ENCODE results near the gene TMEM26.

Gene TMEM26

DNA sequence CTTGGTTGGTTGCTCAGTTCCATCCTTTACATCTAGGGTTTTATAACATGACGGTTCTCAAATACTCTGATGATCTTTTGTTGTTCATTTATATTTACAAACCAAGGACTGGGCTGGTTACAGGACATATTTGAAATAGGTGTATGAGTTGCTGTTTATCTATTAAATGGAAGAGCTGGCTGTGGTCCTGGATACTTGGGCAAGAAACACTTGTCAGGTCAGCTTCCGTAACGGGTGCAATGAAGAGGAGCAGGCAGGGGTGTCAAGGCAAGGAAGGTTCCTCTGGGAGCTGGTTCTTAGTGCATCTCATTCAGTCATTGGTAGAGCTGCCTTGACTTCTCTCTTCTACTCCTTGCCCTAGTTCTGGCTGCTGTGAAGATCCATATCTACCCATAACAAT lies 4.8 kb upstream of the TMEM26 start:
- no peak for DNase-seq

DNA sequence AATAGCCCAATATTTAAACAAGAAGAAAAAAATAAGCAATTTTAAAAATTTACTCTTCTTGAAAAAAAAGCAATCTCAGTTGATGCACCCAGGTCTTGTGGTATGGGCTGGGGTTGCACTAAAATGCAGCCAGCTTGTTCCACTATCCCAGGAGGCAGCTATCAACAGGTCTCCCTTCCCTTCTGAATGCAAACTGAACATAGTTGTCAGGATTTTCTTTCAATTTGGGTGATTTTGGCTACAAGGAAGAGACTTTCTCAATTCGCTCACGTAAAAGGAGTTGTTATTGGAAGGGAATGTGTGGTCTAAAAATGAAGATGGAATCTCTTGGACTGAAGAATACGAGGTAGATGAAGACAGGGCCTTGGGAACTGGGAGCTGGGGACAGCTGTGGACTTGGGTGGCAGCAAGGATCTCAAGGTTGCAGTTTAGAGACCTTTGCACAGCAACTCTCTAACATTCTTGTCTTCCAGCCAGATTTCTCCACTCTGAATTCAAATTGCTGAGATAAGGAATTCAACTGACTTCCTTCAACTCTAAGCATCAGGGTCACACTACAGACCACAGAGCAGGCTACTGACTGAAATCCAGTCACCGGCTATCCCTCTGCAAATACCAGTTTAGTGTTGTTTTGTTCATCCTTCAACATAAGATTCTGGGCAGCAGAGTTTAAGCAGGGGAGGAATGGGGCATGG lies 3.1 kb upstream of the TMEM26 start:
- DNase-seq, result no peak

- no peak for DNase-seq
Observed at GRCh38 chr10:61455656-61456055, 2.5 kb upstream of the TMEM26 start.

- no peak for DNase-seq
Observed at GRCh38 chr10:61454541-61454940, 1.4 kb upstream of the TMEM26 start.

- DNase-seq, result no peak
Observed at GRCh38 chr10:61452151-61452651, 980 bp downstream of the TMEM26 start.

DNA sequence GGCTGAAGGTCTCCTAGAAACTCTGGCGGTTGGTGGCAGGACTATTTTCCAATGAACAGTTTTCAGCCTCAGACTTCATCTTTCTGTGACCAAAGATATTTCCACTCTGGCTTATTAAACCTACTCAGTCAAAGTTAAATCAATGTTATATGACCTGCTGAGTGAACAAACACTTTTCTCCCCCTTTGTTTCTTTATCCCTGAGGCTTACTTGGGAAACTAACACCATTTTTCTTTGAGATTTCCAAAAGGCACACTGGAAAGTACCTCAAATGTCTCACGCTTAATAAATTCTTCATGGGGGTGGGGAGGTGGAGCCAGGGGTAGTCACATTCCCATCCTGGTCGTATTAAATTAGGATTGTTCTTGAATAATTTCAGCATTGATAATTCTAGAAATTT lies 1.8 kb downstream of the TMEM26 start:
- no peak for DNase-seq

- DNase-seq, result no peak
Observed at GRCh38 chr10:61448841-61449600, 4.2 kb downstream of the TMEM26 start.

GRCh38 chr10:61448091-61448490 lies 5.1 kb downstream of the TMEM26 start:
- no peak for DNase-seq

DNA sequence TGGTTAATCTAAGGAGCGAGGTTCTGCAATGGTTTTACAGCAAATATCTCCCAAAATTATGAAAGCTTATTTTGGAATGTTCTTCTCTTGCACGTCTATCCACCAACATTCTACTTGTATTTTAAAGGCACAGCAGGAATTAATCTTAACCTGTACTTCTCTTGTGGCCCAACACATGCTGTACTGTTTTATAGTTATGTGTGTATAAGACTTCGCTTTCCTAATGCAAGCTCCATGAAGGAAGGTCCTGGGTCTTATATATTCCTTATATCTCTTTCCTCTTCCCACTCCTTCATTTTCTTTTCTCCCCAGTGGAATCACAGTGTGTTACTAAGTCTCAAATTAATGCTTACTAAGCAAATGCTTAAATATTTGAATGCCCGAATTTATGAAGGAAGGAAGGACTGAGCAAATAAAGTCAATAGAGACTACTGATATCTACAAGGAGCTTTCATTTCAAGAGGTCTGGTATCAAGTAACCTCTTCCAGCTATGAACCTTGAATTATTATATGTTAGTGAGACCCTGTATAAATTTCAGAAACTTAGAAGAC lies 14.0 kb downstream of the TMEM26 start:
- DNase-seq, result no peak

- no peak for DNase-seq
Observed at GRCh38 chr10:61438141-61438988, 14.8 kb downstream of the TMEM26 start.

GRCh38 chr10:61423178-61423577 lies 30.0 kb downstream of the TMEM26 start:
- DNase-seq, result no peak

DNA sequence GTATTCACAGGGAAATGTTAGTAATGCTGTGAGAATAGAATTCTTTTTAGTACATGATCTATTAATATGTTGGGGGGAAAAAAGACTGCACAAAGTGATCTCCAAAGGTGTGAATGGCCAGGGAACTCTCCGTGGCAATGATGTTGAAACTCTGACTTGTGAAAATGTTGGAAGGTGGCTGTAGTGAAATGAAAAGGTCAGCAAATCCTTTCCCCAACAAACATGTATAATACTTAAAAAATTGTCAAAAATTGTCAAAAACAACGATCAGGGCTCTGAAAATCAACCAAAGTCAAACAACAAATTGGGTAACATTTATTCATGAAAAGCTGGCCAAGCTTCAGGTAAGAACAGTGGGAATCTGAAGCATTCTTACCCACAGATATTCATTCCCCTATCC lies 35.5 kb downstream of the TMEM26 start:
- no peak for DNase-seq

DNA sequence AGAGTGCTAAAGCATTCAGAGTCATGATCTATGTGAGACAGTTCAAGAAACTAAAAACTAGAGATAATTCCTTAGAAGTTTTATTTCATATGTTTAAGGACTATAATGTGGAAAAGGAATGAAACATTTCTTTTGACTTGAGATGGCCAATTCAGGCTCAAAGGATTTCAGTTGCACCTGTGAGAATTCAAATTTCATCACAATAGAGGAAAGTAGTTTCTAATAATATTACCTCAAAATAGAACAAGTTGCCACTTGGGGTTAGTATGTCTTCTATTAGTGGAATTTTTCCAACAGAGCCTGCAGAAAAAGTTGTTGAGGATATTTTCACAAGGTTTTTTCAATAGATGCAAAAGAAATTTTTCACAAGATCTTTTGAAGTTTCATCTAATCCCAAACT lies 37.4 kb downstream of the TMEM26 start:
- no peak for DNase-seq

- no peak for DNase-seq
Observed at GRCh38 chr10:61411706-61412105, 41.5 kb downstream of the TMEM26 start.

GRCh38 chr10:61410353-61411070 lies 42.7 kb downstream of the TMEM26 start:
- DNase-seq, result no peak

DNA sequence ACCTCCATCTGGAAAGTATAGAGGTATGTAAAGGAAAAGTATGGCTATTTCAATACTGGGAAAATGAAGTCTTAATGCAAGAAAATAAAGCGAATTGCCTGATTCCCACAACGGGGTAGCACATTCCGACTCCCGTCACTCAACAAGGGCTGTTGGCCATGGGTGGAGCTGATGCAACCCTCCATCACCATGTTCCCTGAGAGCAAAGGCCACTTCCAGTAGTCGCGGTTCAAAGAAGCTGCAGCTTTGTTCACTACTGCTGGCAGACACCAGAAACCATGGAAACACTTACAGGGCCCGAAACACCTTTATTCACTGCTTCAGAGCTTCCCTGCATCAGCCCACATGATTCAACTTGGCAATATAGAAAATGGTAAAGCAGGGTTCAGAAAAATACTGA lies 44.0 kb downstream of the TMEM26 start:
- DNase-seq, result no peak

- DNase-seq, result no peak
Observed at GRCh38 chr10:61408105-61408504, 45.1 kb downstream of the TMEM26 start.

GRCh38 chr10:61406736-61407135 lies 46.4 kb downstream of the TMEM26 start:
- DNase-seq, result no peak

GRCh38 chr10:61406242-61406641 lies 46.9 kb downstream of the TMEM26 start:
- DNase-seq, result no peak

GRCh38 chr10:61404751-61405150 lies 48.4 kb downstream of the TMEM26 start:
- no peak for DNase-seq

- DNase-seq, result no peak
Observed at GRCh38 chr10:61400524-61400923, 52.7 kb downstream of the TMEM26 start.

- no peak for DNase-seq
Observed at GRCh38 chr10:61399406-61399805, 53.8 kb downstream of the TMEM26 start.

Measured in activated CD4-positive, CD25-positive, alpha-beta regulatory T cell treated with anti-CD3 and anti-CD28 coated beads, Interleukin-2, amount 50 U/mL, for 72 hours (primary cell).